Measurements from ENCODE around the gene EIF4H.

The EIF4H gene

DNA sequence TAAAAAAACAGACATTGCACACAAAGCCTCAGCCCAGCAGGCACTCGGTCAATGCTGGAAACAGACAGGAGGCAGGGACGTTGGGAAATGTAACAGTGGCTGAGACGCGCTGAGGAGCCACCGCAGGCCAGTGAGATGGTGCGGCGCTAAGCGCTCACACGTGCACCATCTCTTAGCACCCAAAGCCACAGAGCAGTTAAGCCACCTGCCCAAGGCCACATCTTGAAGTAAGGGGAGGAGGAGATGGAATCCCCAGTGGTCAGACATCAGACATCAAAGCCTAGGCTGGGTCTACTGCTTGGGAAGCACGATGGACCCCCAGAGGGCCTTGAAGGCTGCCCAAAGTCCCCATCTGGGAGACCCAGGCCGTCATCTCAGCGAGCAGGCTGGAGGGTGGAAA, 51.2 kb downstream of the EIF4H start:
- peak in 1 of 4 experiments; percentile 19 for DNase-seq

DNA sequence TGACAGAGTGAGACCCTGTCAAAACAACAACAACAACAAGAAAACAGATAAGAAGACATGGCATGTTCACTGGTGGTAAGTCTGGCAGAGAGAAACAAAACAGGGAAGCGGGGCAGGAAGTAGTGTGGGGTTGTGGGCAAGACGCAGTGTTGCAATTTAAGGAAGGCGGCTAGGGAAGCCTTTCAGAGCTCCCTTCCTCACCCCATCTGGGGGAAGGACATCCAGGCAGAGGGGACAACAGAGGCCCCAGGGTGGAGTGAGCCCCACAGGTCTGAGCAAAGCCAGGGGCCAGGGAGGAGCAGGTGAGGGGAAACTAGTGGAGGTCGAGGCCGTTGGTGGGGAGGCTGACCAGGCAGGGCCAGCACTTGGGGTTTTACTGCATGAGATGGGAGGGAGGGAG, 52.5 kb downstream of the EIF4H start:
- DNase-seq: peak; percentile 71 to 90 (median 87)

DNA sequence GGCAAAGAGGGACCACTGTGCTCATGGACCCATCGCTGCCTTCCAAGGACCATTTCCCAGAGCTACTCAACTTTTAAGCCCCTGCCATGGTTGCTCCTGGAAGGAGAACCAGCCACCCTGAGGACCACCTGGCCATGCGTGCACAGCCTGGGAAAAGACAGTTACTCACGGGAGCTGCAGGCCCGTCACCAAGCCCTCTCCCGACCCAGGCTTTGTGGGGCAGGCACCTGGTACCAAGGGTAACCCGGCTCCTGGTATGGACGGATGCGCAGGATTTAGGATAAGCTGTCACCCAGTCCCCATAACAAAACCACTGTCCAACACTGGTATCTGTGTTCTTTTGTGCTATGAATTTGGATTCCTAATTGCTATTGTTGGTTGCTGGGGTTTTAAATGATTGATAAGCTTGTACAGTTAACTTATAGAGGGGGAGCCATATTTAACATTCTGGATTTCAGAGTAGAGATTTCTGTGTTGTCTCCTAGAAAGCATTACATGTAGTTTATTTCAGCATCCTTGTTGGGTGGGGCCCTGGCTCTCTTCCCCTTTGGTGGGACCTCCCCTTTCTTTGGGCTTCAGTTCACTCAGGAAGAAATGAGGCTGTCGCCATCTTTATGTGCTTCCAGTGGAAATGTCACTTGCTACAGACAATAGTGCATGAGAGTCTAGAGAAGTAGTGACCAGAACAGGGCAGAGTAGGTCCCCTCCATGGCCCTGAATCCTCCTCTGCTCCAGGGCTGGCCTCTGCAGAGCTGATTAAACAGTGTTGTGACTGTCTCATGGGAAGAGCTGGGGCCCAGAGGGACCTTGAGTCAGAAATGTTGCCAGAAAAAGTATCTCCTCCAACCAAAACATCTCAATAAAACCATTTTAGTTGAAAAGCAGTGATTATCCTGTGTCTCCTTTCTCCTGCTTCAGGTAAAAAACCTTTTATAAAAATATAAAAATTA, 55.1 kb downstream of the EIF4H start:
- DNase-seq: peak; percentile 56 to 81 (median 76)

DNA sequence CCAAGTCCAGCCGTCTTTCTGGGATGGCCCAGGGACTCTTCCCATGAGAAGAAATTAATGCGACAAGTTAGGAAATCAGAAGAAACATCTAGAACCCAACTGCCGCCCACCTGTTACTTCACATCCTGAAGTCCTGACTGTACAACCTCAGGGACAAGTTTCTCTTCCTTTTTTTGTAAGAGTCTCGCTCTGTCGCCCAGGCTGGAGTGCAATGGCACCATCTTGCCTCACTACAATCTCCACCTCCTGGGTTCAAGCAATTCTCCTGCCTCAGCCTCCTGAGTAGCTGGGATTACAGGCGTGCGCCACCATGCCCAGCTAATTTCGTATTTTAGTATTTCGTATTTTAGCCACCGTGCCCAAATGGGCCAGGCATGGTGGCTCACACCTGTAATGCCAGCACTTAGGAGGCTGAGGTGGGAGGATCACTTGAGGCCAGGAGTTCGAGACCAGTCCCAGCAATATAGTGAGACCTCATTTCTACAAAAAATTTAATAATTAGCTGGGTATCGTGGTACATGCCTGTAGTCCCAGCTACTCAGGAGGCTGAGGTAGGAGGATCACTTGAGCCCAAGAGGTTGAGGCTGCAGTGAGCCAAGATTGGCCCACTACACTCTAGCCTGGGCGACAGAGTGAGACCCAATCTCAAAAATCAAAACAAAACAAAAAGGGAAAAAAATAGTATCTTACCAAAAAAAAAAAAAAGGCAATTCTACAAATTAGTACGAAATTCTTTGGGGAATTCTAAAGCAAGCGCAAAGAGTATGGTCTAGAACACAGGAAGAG, 56.5 kb downstream of the EIF4H start:
- DNase-seq: peak; percentile 75 to 89 (median 83)

DNA sequence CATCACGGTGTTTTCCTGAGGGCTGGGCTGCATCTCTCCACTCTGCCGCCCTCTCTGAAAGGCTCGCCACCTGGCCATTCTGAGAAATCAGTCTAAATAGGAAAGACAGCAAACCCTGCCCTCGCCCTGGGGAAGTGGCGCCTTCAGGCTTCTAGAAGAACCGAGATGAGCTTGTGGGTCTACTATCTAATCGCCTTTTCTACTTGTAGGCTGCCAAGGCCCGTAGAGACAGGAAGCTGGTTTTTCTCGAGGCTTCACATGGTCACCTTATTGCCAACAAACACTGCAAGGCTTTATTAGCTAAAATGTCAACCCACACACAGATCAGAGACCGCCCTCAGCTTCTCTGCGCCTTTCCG, 57.1 kb downstream of the EIF4H start:
- peak in 1 of 4 experiments; percentile 25 for DNase-seq

DNA sequence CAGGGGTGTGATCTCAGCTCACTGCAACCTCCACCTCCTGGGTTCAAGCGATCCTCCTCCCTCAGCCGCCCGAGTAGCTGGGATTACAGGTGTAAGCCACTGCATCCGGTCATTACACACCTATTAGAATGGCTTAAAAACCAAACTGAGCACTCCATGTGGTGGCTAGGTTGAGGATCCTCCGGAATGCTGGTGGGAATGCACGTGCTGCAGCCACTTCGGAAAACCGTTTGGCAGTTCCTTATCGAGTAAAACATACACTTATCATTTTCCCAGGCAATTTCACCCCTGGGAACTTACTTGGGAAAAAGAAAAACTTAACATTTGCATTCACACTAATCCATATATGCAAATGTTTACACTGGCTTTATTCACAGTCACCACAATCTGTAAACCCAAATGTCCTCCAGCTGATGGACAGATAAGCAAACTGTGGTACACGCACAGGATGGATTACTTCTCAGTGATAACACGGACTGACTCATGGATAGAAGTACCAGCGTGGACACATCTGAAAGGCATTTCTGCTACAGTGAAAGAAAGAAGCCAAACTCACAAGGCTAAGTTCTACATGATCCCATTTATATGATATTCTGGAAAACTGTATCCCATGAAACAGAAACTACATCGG, 59.6 kb downstream of the EIF4H start:
- DNase-seq: no peak

DNA sequence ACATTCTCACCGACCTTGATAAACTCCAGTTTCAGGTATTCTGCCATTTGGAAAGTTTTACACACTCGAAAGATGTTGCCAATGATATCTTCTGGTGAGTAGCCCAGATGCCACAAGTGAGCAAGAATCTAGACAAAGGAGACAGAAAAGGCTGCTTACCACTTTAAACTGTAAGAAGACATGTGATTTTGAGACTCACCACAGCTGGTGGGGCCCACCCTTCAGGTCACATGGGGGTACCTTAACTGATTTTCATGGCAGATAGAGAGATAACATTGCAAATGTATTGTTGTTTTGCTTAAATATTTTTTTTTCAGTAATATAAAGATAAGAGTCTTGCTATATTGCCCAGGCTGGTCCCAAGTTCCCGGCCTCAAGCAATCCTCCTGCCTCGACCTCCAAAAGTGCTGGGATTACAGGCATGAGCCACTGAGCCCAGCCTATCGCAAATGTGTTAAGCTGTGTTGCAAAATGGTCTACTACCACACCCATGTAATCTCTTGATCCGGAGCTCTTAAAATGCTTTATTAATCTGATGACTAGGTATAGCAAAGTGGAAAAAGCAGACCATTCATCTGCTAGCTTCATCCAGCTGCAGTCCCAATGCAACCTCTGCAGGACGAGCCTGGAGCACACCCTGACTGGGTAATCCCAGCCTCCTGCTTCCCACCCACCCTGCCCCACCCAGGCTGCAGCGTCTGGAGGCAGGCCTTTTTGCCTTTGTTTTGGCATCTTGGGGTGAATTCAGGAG, 61.5 kb downstream of the EIF4H start:
- DNase-seq: no peak

DNA sequence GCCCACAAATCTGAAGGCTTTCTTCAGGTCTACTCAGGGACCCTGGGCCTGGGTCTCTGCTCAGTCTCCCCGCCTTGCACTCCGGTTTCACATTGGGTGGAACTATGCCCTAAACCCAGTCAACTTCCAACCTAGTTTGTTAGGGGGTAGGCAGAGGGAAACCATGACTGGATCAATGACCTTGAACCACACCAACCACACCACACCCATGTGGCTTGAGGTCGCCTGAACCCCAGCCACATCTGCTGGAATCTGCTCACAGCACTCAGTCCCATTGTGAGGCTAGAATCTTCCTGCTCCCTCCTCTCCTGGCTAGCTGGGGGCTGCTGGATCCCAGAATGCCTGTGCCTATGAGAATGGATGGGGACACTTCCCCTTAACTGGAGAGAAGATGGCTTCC, 62.1 kb downstream of the EIF4H start:
- DNase-seq: no peak

DNA sequence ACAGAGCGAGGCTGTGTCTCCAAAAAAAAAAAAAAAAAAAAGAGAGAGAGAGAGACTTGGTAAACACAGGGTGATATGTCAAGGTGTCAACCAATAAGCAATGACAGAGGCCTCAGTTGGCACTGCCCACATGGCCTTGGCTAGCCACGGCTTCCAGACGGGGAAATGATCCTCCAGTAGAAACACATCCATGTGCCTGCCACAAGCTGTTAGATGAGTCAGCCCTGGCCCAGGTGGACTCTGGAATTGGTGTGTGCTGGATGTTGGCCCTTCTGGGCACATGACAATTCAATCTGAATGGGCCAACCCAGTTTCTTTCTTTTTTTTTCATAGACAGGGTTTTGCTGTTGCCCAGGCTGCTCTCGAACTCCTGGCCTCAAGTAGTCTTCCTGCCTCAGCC, 66.3 kb downstream of the EIF4H start:
- no peak for DNase-seq

DNA sequence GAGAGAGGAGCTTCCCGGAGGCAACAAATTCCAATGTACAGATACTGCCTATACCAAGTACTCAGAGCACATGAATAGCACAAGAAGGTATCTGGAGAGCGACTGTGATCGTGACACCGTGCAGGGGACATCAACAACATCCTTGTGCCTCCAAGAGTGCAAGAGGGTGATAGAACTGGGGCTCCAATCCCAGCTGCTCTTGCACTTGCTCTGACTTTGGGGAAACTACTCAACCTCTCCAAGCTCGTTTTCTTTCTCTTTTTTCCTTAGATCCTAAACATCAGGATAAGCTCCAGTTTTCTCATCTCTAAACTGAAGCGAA, 67.9 kb downstream of the EIF4H start:
- no peak for DNase-seq

DNA sequence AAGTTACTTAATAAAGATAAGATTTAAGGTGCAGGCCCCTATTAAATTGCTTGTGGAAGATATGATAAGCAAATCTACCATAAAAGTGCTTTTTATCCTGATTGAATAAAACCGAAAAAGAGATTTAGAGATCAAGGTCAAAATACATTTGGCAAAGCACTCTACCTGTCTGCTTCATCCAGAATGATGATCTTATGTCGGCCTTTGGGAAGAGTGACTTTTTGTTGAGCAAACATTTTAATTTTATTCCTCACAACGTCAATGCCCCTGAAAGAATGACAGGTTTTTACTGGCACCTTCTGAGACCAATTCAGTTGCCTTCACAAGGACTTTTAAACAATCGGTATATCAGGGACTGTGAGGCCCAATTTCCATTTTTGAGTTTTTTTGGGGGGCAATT, 72.3 kb downstream of the EIF4H start:
- DNase-seq: no peak

Data from suppressor macrophage (primary cell).